ENCODE measurements around the gene BAD. TPM values are rescaled to one million over a fixed set of nuclear protein-coding genes. Genes with fewer than 3 reads are reported as not detected.
A peak's percentile ranks its signal among the peaks of the same experiment; 100 is the strongest.

Gene BAD
- total and polyA plus RNA-seq, 2 of the 13 experiments (the other 11 are each of a cell fraction or from before 2014, with no cell fraction given) = 17.9 to 28.5 TPM

- TF ChIP-seq GTF3A (CRISPR knock-in tag; conservative IDR thresholded peaks at IDR 0.05) (no peak), ARNTL (CRISPR knock-in tag; IDR thresholded peaks at IDR 0.05) (no peak), ZBTB38 (CRISPR knock-in tag; IDR thresholded peaks at IDR 0.05) (no peak), THAP7 (CRISPR knock-in tag; IDR thresholded peaks at IDR 0.05) (no peak), SIX4 (CRISPR knock-in tag; IDR thresholded peaks at IDR 0.05) (no peak), ZNF276 (CRISPR knock-in tag; IDR thresholded peaks at IDR 0.05; ENCODE audit: low read depth) (peak; percentile 55; the same call in 1 of the 2 replicates), NCOA2 (CRISPR knock-in tag; IDR thresholded peaks at IDR 0.05) (no peak), POGZ (CRISPR knock-in tag; IDR thresholded peaks at IDR 0.05) (no peak), RFXANK (CRISPR knock-in tag; IDR thresholded peaks at IDR 0.05) (no peak), ZNF510 (CRISPR knock-in tag; IDR thresholded peaks at IDR 0.05; ENCODE audit: low read depth) (no peak), ZNF644 (CRISPR knock-in tag; IDR thresholded peaks at IDR 0.05; ENCODE audit: low read depth) (no peak), RXRB (CRISPR knock-in tag; IDR thresholded peaks at IDR 0.05; ENCODE audit: borderline replicate concordance) (no peak), ZNF501 (CRISPR knock-in tag; IDR thresholded peaks at IDR 0.05) (no peak), ZNF790 (CRISPR knock-in tag; IDR thresholded peaks at IDR 0.05; ENCODE audit: borderline replicate concordance) (peak; percentile 21; the same call in 1 of the 2 replicates), NR2F6 (IDR thresholded peaks at IDR 0.05) (no peak), NR2F6 (CRISPR knock-in tag; IDR thresholded peaks at IDR 0.05) (no peak)
- TF ChIP-seq, protein P1, sequence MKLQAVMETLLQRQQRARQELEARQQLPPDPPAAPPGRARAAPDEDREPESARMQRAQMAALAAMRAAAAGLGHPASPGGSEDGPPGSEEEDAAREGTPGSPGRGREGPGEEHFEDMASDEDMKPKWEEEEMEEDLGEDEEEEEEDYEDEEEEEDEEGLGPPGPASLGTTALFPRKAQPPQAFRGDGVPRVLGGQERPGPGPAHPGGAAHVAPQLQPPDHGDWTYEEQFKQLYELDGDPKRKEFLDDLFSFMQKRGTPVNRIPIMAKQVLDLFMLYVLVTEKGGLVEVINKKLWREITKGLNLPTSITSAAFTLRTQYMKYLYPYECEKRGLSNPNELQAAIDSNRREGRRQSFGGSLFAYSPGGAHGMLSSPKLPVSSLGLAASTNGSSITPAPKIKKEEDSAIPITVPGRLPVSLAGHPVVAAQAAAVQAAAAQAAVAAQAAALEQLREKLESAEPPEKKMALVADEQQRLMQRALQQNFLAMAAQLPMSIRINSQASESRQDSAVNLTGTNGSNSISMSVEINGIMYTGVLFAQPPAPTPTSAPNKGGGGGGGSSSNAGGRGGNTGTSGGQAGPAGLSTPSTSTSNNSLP (IDR thresholded peaks at IDR 0.05; ENCODE audit: low read depth, low read length) = no peak
- TF ChIP-seq, protein P2, sequence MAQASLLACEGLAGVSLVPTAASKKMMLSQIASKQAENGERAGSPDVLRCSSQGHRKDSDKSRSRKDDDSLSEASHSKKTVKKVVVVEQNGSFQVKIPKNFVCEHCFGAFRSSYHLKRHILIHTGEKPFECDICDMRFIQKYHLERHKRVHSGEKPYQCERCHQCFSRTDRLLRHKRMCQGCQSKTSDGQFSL (CRISPR knock-in tag; IDR thresholded peaks at IDR 0.05) = no peak
- TF ChIP-seq, protein P3, sequence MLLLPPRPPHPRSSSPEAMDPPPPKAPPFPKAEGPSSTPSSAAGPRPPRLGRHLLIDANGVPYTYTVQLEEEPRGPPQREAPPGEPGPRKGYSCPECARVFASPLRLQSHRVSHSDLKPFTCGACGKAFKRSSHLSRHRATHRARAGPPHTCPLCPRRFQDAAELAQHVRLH (CRISPR knock-in tag; IDR thresholded peaks at IDR 0.05; ENCODE audit: borderline replicate concordance, low read depth) = no peak
- TF ChIP-seq, protein P4, sequence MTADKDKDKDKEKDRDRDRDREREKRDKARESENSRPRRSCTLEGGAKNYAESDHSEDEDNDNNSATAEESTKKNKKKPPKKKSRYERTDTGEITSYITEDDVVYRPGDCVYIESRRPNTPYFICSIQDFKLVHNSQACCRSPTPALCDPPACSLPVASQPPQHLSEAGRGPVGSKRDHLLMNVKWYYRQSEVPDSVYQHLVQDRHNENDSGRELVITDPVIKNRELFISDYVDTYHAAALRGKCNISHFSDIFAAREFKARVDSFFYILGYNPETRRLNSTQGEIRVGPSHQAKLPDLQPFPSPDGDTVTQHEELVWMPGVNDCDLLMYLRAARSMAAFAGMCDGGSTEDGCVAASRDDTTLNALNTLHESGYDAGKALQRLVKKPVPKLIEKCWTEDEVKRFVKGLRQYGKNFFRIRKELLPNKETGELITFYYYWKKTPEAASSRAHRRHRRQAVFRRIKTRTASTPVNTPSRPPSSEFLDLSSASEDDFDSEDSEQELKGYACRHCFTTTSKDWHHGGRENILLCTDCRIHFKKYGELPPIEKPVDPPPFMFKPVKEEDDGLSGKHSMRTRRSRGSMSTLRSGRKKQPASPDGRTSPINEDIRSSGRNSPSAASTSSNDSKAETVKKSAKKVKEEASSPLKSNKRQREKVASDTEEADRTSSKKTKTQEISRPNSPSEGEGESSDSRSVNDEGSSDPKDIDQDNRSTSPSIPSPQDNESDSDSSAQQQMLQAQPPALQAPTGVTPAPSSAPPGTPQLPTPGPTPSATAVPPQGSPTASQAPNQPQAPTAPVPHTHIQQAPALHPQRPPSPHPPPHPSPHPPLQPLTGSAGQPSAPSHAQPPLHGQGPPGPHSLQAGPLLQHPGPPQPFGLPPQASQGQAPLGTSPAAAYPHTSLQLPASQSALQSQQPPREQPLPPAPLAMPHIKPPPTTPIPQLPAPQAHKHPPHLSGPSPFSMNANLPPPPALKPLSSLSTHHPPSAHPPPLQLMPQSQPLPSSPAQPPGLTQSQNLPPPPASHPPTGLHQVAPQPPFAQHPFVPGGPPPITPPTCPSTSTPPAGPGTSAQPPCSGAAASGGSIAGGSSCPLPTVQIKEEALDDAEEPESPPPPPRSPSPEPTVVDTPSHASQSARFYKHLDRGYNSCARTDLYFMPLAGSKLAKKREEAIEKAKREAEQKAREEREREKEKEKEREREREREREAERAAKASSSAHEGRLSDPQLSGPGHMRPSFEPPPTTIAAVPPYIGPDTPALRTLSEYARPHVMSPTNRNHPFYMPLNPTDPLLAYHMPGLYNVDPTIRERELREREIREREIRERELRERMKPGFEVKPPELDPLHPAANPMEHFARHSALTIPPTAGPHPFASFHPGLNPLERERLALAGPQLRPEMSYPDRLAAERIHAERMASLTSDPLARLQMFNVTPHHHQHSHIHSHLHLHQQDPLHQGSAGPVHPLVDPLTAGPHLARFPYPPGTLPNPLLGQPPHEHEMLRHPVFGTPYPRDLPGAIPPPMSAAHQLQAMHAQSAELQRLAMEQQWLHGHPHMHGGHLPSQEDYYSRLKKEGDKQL (CRISPR knock-in tag; IDR thresholded peaks at IDR 0.05; ENCODE audit: low read depth) = no peak
Observed at GRCh38 chr11:64284962-64285884, 758 bp upstream of the BAD start, which contains the start of gene GPR137 (continued).
